ENCODE data around the gene EHBP1L1. TPM values are rescaled to one million over a fixed set of nuclear protein-coding genes. Genes with fewer than 3 reads are reported as not detected.

EHBP1L1 gene
- total RNA-seq, 1 experiment from 2014 or later = 105 TPM

DNA sequence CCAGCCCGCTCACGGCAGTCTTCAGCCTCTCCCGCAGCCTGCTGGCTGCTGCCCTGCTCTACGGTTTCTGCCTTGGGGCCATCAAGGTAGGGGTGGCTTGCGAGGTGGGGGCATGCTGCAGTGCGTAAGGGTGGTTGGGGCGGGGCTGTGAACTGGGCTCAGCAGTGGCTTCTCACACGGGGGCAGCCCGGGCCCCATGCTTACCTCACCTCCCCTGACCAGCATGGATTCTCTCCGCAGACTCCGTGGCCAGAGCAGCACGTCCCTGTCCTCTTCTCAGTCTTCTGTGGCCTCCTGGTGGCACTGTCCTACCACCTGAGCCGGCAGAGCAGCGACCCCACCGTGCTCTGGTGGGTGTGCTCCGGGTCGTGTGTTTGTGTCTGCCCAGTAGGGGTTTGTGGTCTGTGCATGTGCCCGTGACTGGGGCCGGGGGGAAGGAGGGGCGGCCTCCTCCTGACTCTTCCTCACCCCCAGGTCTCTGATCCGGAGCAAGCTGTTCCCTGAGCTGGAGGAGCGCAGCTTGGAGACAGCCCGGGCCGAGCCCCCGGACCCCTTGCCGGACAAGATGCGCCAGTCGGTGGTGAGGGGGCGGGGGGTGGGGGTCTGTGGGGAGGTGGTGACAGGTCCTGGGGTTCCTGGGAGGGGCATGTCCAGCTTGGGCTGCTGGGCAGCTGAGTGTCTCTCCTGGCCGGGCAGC lies 49.2 kb downstream of the EHBP1L1 start:
- Histone ChIP-seq H3K27me3 (ENCODE audit: insufficient read depth, low read length) (no peaks in the 10 kb centered on the region), H3K9me3 (ENCODE audit: control insufficient read depth in 1 of 2, insufficient read depth in 1 of 2, low read depth in 1 of 2, low read length in 2 of 2) (no peaks in the 10 kb centered on the region), H3K36me3 (ENCODE audit: control insufficient read depth in 1 of 2, insufficient read depth in 2 of 2, low read length in 2 of 2) (peaks cover 24 to 26% of the 10 kb centered on the region in 2 experiments; a peak in 3 of 4 replicates), H3K27ac (ENCODE audit: low read depth, low read length) (no peak overlapping the region; the same call in 1 of the 2 replicates), H3K9ac (ENCODE audit: low read length) (no peak overlapping the region), H3K4me3 (replicated peaks in 1 of 2; ENCODE audit: low read depth in 1 of 2, low read length in 2 of 2) (no peak overlapping the region), H3K4me1 (ENCODE audit: control insufficient read depth in 1 of 2, insufficient read depth in 2 of 2, low read length in 2 of 2) (no peaks in the 10 kb centered on the region), H4K20me1 (ENCODE audit: insufficient read depth) (no peaks in the 10 kb centered on the region), H3K79me2 (ENCODE audit: insufficient read depth, low read length) (no peaks in the 10 kb centered on the region), H2AFZ (ENCODE audit: low read depth, low read length, poor library complexity, severe bottlenecking) (no peak overlapping the region), H3K4me2 (ENCODE audit: low read length) (no peak overlapping the region), H3K9me2 (ENCODE audit: insufficient read depth) (no peaks in the 10 kb centered on the region)
- TF ChIP-seq SRF (IDR thresholded peaks at IDR 0.05; ENCODE audit: low read depth) (no peak), CBX3 (IDR thresholded peaks at IDR 0.05; ENCODE audit: low read depth) (no peak), POLR2AphosphoS5 (IDR thresholded peaks at IDR 0.05; ENCODE audit: low read depth, low read length) (no peak), EZH2phosphoT487 (IDR thresholded peaks at IDR 0.05; ENCODE audit: borderline replicate concordance) (no peak), POLR2A (IDR thresholded peaks at IDR 0.05; ENCODE audit: borderline replicate concordance, extremely low read depth, insufficient read depth, insufficient read length) (no peak), ZNF274 (IDR thresholded peaks at IDR 0.05; ENCODE audit: low read depth, low read length) (no peak), SIN3A (IDR thresholded peaks at IDR 0.05; ENCODE audit: low read depth) (no peak), ATF3 (IDR thresholded peaks at IDR 0.05) (no peak), ZFX (IDR thresholded peaks at IDR 0.05) (no peak), CEBPB (IDR thresholded peaks at IDR 0.05; ENCODE audit: low read depth) (no peak), RAD21 (IDR thresholded peaks at IDR 0.05; ENCODE audit: low read depth) (no peak), EGR1 (IDR thresholded peaks at IDR 0.05; ENCODE audit: low read depth) (no peak), ZBTB33 (IDR thresholded peaks at IDR 0.05; ENCODE audit: extremely low read depth, insufficient replicate concordance, low read length) (no peak), SP1 (IDR thresholded peaks at IDR 0.05; ENCODE audit: low read depth) (no peak), FOSL1 (IDR thresholded peaks at IDR 0.05; ENCODE audit: low read depth) (no peak)
- TF ChIP-seq, protein P1, sequence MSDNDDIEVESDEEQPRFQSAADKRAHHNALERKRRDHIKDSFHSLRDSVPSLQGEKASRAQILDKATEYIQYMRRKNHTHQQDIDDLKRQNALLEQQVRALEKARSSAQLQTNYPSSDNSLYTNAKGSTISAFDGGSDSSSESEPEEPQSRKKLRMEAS (IDR thresholded peaks at IDR 0.05) = no peak
- TF ChIP-seq, protein P2, sequence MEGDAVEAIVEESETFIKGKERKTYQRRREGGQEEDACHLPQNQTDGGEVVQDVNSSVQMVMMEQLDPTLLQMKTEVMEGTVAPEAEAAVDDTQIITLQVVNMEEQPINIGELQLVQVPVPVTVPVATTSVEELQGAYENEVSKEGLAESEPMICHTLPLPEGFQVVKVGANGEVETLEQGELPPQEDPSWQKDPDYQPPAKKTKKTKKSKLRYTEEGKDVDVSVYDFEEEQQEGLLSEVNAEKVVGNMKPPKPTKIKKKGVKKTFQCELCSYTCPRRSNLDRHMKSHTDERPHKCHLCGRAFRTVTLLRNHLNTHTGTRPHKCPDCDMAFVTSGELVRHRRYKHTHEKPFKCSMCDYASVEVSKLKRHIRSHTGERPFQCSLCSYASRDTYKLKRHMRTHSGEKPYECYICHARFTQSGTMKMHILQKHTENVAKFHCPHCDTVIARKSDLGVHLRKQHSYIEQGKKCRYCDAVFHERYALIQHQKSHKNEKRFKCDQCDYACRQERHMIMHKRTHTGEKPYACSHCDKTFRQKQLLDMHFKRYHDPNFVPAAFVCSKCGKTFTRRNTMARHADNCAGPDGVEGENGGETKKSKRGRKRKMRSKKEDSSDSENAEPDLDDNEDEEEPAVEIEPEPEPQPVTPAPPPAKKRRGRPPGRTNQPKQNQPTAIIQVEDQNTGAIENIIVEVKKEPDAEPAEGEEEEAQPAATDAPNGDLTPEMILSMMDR (IDR thresholded peaks at IDR 0.05 in 2 of 3, conservative IDR thresholded peaks at IDR 0.05 in 1 of 3; ENCODE audit: borderline replicate concordance in 1 of 3, insufficient read depth in 1 of 3, low read depth in 2 of 3, low read length in 2 of 3) = no peak
- TF ChIP-seq, protein P3, sequence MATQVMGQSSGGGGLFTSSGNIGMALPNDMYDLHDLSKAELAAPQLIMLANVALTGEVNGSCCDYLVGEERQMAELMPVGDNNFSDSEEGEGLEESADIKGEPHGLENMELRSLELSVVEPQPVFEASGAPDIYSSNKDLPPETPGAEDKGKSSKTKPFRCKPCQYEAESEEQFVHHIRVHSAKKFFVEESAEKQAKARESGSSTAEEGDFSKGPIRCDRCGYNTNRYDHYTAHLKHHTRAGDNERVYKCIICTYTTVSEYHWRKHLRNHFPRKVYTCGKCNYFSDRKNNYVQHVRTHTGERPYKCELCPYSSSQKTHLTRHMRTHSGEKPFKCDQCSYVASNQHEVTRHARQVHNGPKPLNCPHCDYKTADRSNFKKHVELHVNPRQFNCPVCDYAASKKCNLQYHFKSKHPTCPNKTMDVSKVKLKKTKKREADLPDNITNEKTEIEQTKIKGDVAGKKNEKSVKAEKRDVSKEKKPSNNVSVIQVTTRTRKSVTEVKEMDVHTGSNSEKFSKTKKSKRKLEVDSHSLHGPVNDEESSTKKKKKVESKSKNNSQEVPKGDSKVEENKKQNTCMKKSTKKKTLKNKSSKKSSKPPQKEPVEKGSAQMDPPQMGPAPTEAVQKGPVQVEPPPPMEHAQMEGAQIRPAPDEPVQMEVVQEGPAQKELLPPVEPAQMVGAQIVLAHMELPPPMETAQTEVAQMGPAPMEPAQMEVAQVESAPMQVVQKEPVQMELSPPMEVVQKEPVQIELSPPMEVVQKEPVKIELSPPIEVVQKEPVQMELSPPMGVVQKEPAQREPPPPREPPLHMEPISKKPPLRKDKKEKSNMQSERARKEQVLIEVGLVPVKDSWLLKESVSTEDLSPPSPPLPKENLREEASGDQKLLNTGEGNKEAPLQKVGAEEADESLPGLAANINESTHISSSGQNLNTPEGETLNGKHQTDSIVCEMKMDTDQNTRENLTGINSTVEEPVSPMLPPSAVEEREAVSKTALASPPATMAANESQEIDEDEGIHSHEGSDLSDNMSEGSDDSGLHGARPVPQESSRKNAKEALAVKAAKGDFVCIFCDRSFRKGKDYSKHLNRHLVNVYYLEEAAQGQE (IDR thresholded peaks at IDR 0.05; ENCODE audit: low read depth) = no peak
- no TSS peak for BruUV-seq (replicated peaks)
- intact Hi-C loops (cut with micrococcal nuclease) = no loop called here
- DNase-seq (ENCODE audit: low read depth, low spot score) (no peak), ATAC-seq (no peak)
- ChIA-PET POLR2A (no interaction called here), CTCF (interaction anchor here (1.3 to 1.6 kb wide), 3 partner anchors 10 to 145 kb away, joined by 4 to 6 read pairs (median 4); partner anchors contain the start of genes PCNX3 and SIPA1), RAD21 (ENCODE audit: low non-redundant PET in 1 of 2, low total read pairs in 2 of 2, uncharacterized antibody in 2 of 2, unreplicated experiment in 2 of 2) (interaction anchor here in 1 of 2 experiments (0.6 to 0.8 kb wide), 2 partner anchors 39 to 71 kb away, joined by 3 to 6 read pairs; no protein-coding TSS in a partner anchor)
